ENCODE data around the gene DLG2. TPM values are rescaled to one million over a fixed set of nuclear protein-coding genes. Genes with fewer than 3 reads are reported as not detected.

DLG2 gene
- total and polyA plus RNA-seq, 11 donors, result 2.4 to 13.9 (median 7.1) TPM

DNA sequence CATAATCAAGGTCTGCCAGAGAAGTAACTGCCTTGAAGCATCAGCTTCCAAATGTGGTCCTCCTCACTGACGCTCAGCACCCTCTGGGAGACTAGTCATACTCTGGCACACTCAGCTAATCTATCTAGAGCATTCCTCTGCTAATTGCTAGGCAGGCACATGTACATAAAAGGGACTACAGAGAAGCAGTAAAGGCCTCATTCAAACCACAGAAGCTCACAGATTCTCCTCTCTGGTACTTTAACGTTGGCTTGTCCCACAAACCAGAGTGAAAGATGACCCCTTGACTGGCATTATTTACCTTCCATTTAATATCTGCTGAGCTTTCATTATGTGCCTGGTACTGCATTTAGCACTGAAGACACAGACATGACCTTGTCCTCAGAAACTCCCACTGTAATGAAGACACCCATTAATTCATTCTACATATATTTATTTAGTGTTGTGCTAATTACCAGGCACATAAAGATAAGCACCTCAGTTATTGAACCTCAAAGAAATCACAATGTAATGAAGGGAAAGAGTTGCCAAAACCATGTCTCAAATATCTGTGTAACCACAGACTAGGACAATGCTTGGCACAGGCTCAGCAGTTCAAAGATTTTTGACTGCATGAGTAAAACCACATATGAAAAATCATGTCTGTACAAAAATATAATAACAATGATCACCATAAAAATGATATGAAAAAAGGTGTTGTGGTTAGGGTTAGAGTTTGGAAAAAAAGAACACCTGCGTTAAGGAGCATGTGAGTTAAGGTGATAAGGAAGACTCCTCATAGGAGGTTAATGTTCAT lies 550.4 kb downstream of the DLG2 start:
- peak in 3 of 5 donors; percentile 20 to 30 (median 30) for DNase-seq
- intact Hi-C loops (cut with DNase I), result no loop called here
- peak; percentile 64 to 91 (median 89) for ATAC-seq
- Histone ChIP-seq H3K4me1 (peaks cover 0 to 11% (median 0%) of the 10 kb centered on the region in 12 donors), H3K27me3 (no peaks in the 10 kb centered on the region), H3K27ac (peak overlapping the region in 1 of 12 donors; percentile 2), H3K36me3 (no peaks in the 10 kb centered on the region), H3K4me3 (no peak overlapping the region), H3K9me3 (peaks cover 0 to 4% (median 0%) of the 10 kb centered on the region in 12 donors)
- 31 to 45% (median 41%) methylated on average over 3 of the region's 3 CpGs for WGBS, 4 donors
- TF ChIP-seq POLR2A (IDR thresholded peaks at IDR 0.05), result no peak
- TF ChIP-seq, protein P1, sequence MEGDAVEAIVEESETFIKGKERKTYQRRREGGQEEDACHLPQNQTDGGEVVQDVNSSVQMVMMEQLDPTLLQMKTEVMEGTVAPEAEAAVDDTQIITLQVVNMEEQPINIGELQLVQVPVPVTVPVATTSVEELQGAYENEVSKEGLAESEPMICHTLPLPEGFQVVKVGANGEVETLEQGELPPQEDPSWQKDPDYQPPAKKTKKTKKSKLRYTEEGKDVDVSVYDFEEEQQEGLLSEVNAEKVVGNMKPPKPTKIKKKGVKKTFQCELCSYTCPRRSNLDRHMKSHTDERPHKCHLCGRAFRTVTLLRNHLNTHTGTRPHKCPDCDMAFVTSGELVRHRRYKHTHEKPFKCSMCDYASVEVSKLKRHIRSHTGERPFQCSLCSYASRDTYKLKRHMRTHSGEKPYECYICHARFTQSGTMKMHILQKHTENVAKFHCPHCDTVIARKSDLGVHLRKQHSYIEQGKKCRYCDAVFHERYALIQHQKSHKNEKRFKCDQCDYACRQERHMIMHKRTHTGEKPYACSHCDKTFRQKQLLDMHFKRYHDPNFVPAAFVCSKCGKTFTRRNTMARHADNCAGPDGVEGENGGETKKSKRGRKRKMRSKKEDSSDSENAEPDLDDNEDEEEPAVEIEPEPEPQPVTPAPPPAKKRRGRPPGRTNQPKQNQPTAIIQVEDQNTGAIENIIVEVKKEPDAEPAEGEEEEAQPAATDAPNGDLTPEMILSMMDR (IDR thresholded peaks at IDR 0.05), result no peak

DNA sequence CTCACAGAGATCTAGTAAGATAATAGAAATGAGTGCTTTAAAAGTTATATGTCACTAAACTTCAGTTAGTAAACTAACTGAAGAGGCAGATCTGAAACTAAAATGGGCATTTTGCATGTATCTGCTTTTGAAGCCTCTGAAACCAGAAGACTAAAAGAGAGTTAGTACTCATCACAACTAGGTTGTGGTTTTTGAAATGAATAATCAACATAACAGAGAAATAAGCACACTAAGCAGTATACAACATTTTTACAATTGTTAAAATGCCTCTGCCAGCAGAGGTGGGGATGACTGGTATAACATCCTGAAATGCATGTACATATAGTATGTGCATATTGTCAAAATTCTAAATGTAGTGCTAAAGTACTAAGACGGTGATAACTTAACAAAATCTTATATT lies 564.5 kb downstream of the DLG2 start:
- Histone ChIP-seq H3K4me3 (no peak overlapping the region), H3K27ac (no peak overlapping the region), H3K36me3 (no peaks in the 10 kb centered on the region), H3K4me1 (no peaks in the 10 kb centered on the region), H3K9me3 (no peaks in the 10 kb centered on the region), H3K27me3 (no peaks in the 10 kb centered on the region)
- no peak for TF ChIP-seq POLR2A (IDR thresholded peaks at IDR 0.05)
- TF ChIP-seq, protein P1 (IDR thresholded peaks at IDR 0.05), result no peak
- DNase-seq (no peak), ATAC-seq (no peak)
- WGBS, 4 donors, result 86 to 93% (median 92%) methylated on average over 1 of the region's 1 CpG
- intact Hi-C loops (cut with DNase I), result no loop called here

DNA sequence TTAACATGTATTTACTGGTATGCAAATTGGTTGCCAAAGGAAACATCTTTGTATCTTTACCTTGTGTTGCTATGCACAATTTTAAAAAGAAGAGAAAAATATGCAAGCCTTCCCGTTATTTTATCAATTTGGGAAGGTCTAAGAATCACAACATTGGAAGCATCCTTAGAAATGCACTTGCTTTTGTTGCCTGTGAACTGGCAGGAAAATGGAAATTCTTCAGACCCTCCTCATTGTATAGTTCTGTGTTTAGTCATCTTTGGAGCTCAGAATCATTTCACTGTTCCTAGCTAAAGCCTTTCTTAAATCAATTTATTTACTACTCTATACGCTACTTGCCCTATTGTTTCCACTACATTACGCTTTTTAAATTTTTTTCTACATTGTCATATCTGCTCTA lies 574.5 kb downstream of the DLG2 start:
- TF ChIP-seq, protein P1 (IDR thresholded peaks at IDR 0.05), result no peak
- no peak for TF ChIP-seq POLR2A (IDR thresholded peaks at IDR 0.05)
- Histone ChIP-seq H3K36me3 (no peaks in the 10 kb centered on the region), H3K9me3 (no peaks in the 10 kb centered on the region), H3K27me3 (no peaks in the 10 kb centered on the region), H3K27ac (no peak overlapping the region), H3K4me3 (no peak overlapping the region), H3K4me1 (no peaks in the 10 kb centered on the region)
- ATAC-seq (no peak), DNase-seq (no peak)
- intact Hi-C loops (cut with DNase I), result no loop called here
- 83 to 93% (median 85%) methylated on average over 3 of the region's 3 CpGs for WGBS, 4 donors

DNA sequence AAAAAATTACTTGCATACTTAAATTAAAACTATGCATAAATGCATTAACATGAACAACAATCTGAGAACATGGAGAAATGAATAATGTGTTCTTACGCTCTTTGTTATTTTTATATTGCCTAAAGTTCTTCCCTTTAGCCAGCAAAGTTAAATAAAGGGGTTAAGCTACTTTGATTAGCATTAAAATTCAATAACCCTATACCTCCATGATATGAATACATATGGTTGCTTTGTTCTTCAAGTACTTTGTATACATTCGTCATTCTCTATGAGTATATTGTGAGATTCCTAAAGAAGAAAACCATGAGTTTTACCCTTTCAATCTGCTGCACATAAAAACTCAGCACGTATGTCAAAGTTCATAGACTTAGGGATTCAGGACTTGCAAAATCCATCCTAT lies 578.3 kb downstream of the DLG2 start:
- WGBS, 4 donors, result 87 to 91% (median 88%) methylated on average over 3 of the region's 3 CpGs

More for the DNA sequence above, 578.3 kb downstream of the DLG2 start:
- H3K9me3 ChIP-seq, result no peaks in the 10 kb centered on the region
- TF ChIP-seq POLR2A (IDR thresholded peaks at IDR 0.05), result no peak
- TF ChIP-seq, protein P1 (IDR thresholded peaks at IDR 0.05), result no peak
- ATAC-seq, result no peak
- no peak overlapping the region for H3K27ac ChIP-seq
- no peaks in the 10 kb centered on the region for H3K27me3 ChIP-seq
- DNase-seq, result no peak
- intact Hi-C loops (cut with DNase I), result no loop called here
- no peak overlapping the region for H3K4me3 ChIP-seq
- no peaks in the 10 kb centered on the region for H3K36me3 ChIP-seq
- H3K4me1 ChIP-seq, result no peaks in the 10 kb centered on the region
